Measurements from ENCODE around the gene GATD1. TPM values are rescaled to one million over a fixed set of nuclear protein-coding genes. Genes with fewer than 3 reads are reported as not detected.

GATD1 gene
- total and polyA plus RNA-seq, 2 donors (not counting 1 experiment from before 2014, with no cell fraction given) = 14.7 to 20.3 TPM

GRCh38 chr11:724778-725386, 52.4 kb downstream of the GATD1 start:
- TF ChIP-seq CTCF (conservative IDR thresholded peaks at IDR 0.05 in 1 of 2, IDR thresholded peaks at IDR 0.05 in 1 of 2; ENCODE audit: low read depth in 1 of 2, low read length in 2 of 2) (no peak), EZH2 (IDR thresholded peaks at IDR 0.05; ENCODE audit: low read length, missing control alignments) (no peak)
- Histone ChIP-seq H2AFZ (ENCODE audit: low read length) (no peak overlapping the region), H3K79me2 (ENCODE audit: control insufficient read depth, insufficient read depth, low read length) (no peaks in the 10 kb centered on the region), H3K4me2 (ENCODE audit: extremely low read depth, insufficient read depth, low read length) (no peak overlapping the region), H3K27me3 (ENCODE audit: control insufficient read depth, insufficient read depth, low read length) (peaks cover 17% of the 10 kb centered on the region), H3K27ac (ENCODE audit: insufficient read depth, low read length) (no peak overlapping the region), H3K4me1 (ENCODE audit: control insufficient read depth, extremely low read depth, insufficient read depth, low read length) (peaks cover 16% of the 10 kb centered on the region), H4K20me1 (ENCODE audit: control insufficient read depth, extremely low read depth, insufficient read depth, low read length) (no peaks in the 10 kb centered on the region), H3K4me3 (replicated peaks in 1 of 4; ENCODE audit: control extremely low read depth in 1 of 4, insufficient read depth in 1 of 4, low read depth in 3 of 4, low read length in 4 of 4) (no peak overlapping the region), H3K9me3 (ENCODE audit: control insufficient read depth, insufficient read depth, low read depth, low read length) (no peaks in the 10 kb centered on the region), H3K36me3 (ENCODE audit: control insufficient read depth, insufficient read depth, low read length) (peaks cover 5% of the 10 kb centered on the region), H3K9ac (ENCODE audit: insufficient read depth, low read length) (no peak overlapping the region)
- no peak for DNase-seq (ENCODE audit: low read depth in 2 of 2)

GRCh38 chr11:724049-724777, 53.1 kb downstream of the GATD1 start:
- DNase-seq (ENCODE audit: low read depth in 2 of 2) = no peak
- H3K79me2 ChIP-seq (ENCODE audit: control insufficient read depth, insufficient read depth, low read length) = no peaks in the 10 kb centered on the region
- no peaks in the 10 kb centered on the region for H4K20me1 ChIP-seq (ENCODE audit: control insufficient read depth, extremely low read depth, insufficient read depth, low read length)
- no peak overlapping the region for H3K4me3 ChIP-seq (replicated peaks in 1 of 4; ENCODE audit: control extremely low read depth in 1 of 4, insufficient read depth in 1 of 4, low read depth in 3 of 4, low read length in 4 of 4)
- no peak overlapping the region for H3K9ac ChIP-seq (ENCODE audit: insufficient read depth, low read length)
- peaks cover 16% of the 10 kb centered on the region for H3K4me1 ChIP-seq (ENCODE audit: control insufficient read depth, extremely low read depth, insufficient read depth, low read length)
- TF ChIP-seq EZH2 (IDR thresholded peaks at IDR 0.05; ENCODE audit: low read length, missing control alignments) (no peak), CTCF (conservative IDR thresholded peaks at IDR 0.05 in 1 of 2, IDR thresholded peaks at IDR 0.05 in 1 of 2; ENCODE audit: low read depth in 1 of 2, low read length in 2 of 2) (no peak)
- no peaks in the 10 kb centered on the region for H3K9me3 ChIP-seq (ENCODE audit: control insufficient read depth, insufficient read depth, low read depth, low read length)
- H3K27ac ChIP-seq (ENCODE audit: insufficient read depth, low read length) = no peak overlapping the region
- no peak overlapping the region for H2AFZ ChIP-seq (ENCODE audit: low read length)
- no peak overlapping the region for H3K4me2 ChIP-seq (ENCODE audit: extremely low read depth, insufficient read depth, low read length)
- H3K36me3 ChIP-seq (ENCODE audit: control insufficient read depth, insufficient read depth, low read length) = peaks cover 5% of the 10 kb centered on the region
- H3K27me3 ChIP-seq (ENCODE audit: control insufficient read depth, insufficient read depth, low read length) = peaks cover 17% of the 10 kb centered on the region

DNA sequence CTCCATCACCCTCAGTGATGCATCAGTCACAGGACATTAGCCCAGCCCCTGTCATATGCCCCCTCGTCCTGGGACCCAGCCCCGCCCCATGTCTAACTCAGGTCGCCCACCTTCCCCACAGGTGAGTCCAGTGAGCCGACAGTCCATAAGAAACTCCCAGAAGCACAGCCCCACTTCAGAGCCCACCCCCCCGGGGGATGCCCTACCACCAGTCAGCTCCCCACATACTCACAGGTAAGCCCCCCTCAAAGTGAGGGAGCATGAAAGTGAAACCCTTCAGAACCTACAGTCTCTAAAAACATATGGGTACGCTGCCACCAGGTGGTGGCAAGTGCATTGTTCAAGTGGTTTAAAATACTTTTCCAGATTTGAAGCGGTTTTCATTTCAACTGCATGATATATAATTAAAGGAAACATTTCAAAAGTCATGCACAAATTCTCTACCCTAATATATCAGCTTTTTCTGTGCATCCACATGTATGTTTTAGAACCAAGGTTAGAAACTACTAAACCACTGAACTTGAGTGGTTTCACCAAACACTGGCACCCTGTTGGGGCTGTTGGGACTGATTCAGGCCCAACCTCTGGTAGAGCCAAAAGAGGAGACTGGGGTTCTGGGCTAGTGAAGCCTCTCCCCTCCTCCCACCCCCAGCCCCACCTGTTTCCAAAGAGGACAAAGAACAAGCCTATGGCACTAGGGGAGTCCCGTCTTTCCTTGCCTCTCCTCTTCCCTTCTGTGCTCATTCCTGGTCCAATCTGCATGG, 54.0 kb downstream of the GATD1 start:
- peaks cover 5% of the 10 kb centered on the region for H3K36me3 ChIP-seq (ENCODE audit: control insufficient read depth, insufficient read depth, low read length)
- no peak overlapping the region for H3K9ac ChIP-seq (ENCODE audit: insufficient read depth, low read length)
- no peak overlapping the region for H3K27ac ChIP-seq (ENCODE audit: insufficient read depth, low read length)
- H3K27me3 ChIP-seq (ENCODE audit: control insufficient read depth, insufficient read depth, low read length) = peaks cover 17% of the 10 kb centered on the region
- H3K9me3 ChIP-seq (ENCODE audit: control insufficient read depth, insufficient read depth, low read depth, low read length) = no peaks in the 10 kb centered on the region
- H3K79me2 ChIP-seq (ENCODE audit: control insufficient read depth, insufficient read depth, low read length) = no peaks in the 10 kb centered on the region
- peak; percentile 44 to 76 for DNase-seq (ENCODE audit: low read depth in 2 of 2)
- peak; percentile 62 to 64 for TF ChIP-seq CTCF (conservative IDR thresholded peaks at IDR 0.05 in 1 of 2, IDR thresholded peaks at IDR 0.05 in 1 of 2; ENCODE audit: low read depth in 1 of 2, low read length in 2 of 2)
- no peak for TF ChIP-seq EZH2 (IDR thresholded peaks at IDR 0.05; ENCODE audit: low read length, missing control alignments)
- no peak overlapping the region for H3K4me2 ChIP-seq (ENCODE audit: extremely low read depth, insufficient read depth, low read length)
- H3K4me1 ChIP-seq (ENCODE audit: control insufficient read depth, extremely low read depth, insufficient read depth, low read length) = peaks cover 10% of the 10 kb centered on the region
- H3K4me3 ChIP-seq (replicated peaks in 1 of 4; ENCODE audit: control extremely low read depth in 1 of 4, insufficient read depth in 1 of 4, low read depth in 3 of 4, low read length in 4 of 4) = no peak overlapping the region
- H4K20me1 ChIP-seq (ENCODE audit: control insufficient read depth, extremely low read depth, insufficient read depth, low read length) = no peaks in the 10 kb centered on the region
- H2AFZ ChIP-seq (ENCODE audit: low read length) = no peak overlapping the region
